Measurements from ENCODE around the gene APBB2.

APBB2 gene

DNA sequence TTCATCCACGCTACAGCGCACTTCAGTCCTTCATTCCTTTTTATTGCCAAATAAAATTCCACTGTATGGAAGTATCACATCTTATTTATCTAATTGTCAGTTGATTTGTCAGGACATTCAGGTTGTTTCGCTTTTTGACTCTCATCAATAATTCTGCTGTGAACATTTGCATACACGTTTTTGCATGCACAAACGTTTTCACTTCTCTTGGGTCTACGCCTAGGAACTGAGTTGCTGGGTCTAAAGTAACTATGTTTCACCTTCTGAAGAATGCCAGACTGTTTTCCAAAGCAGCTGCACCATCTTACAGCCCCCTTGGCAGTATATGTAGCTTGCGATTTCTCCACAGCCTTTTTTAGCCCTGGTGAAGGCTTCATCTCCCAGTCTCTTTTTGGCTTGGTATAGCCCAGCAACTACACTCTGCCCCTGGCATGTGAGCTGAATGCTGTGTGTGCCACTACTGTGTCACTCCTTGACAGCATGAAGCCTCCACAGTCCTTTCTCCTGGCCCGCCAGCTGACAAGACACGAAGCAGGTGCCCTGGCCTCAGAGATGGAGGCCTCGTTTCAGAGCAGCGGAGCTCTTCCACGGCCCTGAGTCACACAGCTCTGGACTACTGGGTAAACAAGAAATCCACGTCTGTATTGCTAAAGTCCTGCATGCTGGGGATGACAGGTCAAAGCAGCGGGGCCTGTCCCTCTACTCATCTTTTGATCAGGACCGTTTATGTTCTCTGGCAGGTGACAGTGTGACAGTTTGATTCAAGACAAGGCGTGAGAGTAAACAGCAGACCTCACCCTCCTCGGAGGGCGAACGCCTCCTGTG lies 389.1 kb downstream of the APBB2 start:
- DNase-seq (ENCODE audit: low read depth): no peak

DNA sequence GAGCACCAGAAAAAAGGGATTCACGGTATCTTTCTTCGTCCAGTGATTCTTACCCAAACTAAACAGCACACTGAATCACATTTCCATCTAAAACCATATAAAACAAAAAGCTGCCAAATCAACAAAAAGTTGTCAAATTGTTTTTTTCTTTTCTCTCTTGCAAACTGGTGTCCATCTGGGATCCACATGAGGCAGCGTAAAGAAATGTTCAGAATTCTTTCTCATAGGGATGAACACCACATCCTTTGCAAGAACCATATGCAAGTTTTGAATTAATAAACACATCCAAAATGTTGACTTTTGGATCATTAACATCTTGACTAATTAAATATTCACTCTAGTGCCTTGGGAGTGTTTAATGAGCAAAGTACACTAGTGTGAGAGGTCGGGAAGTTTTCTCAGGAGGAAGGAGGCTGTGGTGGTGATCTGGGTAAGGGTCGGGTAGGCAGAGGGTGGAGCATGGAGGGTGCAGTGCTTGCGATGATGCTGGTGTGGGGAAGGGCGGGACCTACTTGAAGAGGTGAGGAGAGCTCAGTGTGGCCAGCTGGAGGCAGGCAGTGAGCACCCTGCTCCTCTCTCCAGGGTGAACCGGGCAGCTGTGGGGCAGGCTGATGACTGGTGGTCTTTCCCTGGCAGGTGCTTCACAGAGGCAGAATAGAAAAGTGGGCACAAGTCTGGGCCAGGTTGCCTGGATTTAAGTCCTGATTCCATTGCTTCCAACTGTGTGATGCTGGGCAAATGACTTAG lies 391.7 kb downstream of the APBB2 start:
- no peak for DNase-seq (ENCODE audit: low read depth)

- no peak for DNase-seq (ENCODE audit: low read depth)
These were observed 394.2 kb downstream of the APBB2 start for GRCh38 chr4:40820101-40820500.

GRCh38 chr4:40817157-40817556 lies 397.2 kb downstream of the APBB2 start:
- peak; percentile 3 for DNase-seq (ENCODE audit: low read depth)

GRCh38 chr4:40812856-40813255 lies 401.5 kb downstream of the APBB2 start:
- no peak for DNase-seq (ENCODE audit: low read depth)

DNA sequence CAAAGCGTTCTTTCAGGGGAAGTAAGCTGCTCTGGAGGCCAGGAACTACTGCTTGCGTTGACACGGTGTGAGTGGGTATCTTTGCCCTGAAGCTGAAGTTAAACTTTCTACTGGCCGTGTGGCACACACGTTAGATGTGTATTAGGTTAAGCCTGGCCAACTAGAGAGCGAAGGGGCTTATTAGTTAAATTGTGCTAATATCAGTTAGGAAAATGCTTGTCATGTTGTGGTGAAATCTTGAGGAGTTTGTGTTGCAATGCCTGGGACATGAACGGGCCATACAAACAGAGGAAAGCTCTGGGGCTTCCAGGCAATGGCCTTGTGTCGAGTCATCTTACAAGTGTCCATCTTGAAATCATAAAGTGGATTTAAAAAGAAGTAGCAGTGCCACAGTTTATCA lies 402.0 kb downstream of the APBB2 start:
- DNase-seq (ENCODE audit: low read depth): peak; percentile 20

GRCh38 chr4:40811956-40812355 lies 402.4 kb downstream of the APBB2 start:
- DNase-seq (ENCODE audit: low read depth): peak; percentile 53

GRCh38 chr4:40808926-40809457 lies 405.4 kb downstream of the APBB2 start:
- no peak for DNase-seq (ENCODE audit: low read depth)

GRCh38 chr4:40804598-40804997 lies 409.7 kb downstream of the APBB2 start:
- no peak for DNase-seq (ENCODE audit: low read depth)

GRCh38 chr4:40800064-40800463 lies 414.3 kb downstream of the APBB2 start:
- DNase-seq (ENCODE audit: low read depth): no peak

- DNase-seq (ENCODE audit: low read depth): no peak
These were observed 424.6 kb downstream of the APBB2 start for GRCh38 chr4:40789771-40790170.

- no peak for DNase-seq (ENCODE audit: low read depth)
These were observed 425.3 kb downstream of the APBB2 start for GRCh38 chr4:40789031-40789430.

DNA sequence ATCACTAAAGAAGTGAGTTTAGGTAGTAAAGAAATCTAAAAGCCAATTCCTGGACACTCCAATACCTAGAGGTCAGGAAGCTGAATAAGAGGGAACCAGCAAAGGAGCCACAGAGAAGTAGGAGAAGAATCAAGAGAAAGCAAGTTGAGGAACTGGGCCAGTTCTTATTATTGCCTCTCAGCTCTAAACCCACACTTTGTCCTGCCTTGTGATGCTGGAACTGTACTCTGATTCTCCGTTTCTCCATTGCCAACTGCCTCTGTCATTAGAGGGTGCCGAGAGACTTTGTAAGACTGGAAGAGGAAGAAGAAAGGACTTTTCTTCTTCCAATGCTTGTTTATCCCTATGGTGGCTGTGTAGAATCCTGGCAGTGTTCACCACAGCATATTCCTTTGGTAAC lies 426.0 kb downstream of the APBB2 start:
- no peak for DNase-seq (ENCODE audit: low read depth)

- DNase-seq (ENCODE audit: low read depth): no peak
These were observed 428.6 kb downstream of the APBB2 start for GRCh38 chr4:40785727-40786126.

- no peak for DNase-seq (ENCODE audit: low read depth)
These were observed 431.5 kb downstream of the APBB2 start for GRCh38 chr4:40782876-40783275.

GRCh38 chr4:40778090-40778489 lies 436.3 kb downstream of the APBB2 start:
- no peak for DNase-seq (ENCODE audit: low read depth)

GRCh38 chr4:40769266-40769665 lies 445.1 kb downstream of the APBB2 start:
- no peak for DNase-seq (ENCODE audit: low read depth)

GRCh38 chr4:40763228-40763716 lies 451.1 kb downstream of the APBB2 start:
- peak; percentile 52 for DNase-seq (ENCODE audit: low read depth)
